Activated T-cell treated with anti-CD3 and anti-CD28 coated beads for 4 hours (primary cell): ENCODE results near the gene SLC1A3.
"Not testable (repeated sequence)": the region's sequence is repeated elsewhere in the genome, so short reads cannot be mapped to it uniquely, and the experiment has no call there.

ENCODE experiments used
- DNase-seq: peaks from one replicate; pipeline ENCODE4 v3.0.0-alpha.2; 2020

The SLC1A3 gene

GRCh38 chr5:36631620-36632362, 25.4 kb downstream of the SLC1A3 start:
- DNase-seq, result no peak

GRCh38 chr5:36632363-36632664, 25.9 kb downstream of the SLC1A3 start:
- no peak for DNase-seq

GRCh38 chr5:36635721-36636390, 29.4 kb downstream of the SLC1A3 start:
- DNase-seq, result no peak

- no peak for DNase-seq
Observed at GRCh38 chr5:36637101-36637500, 30.7 kb downstream of the SLC1A3 start.

- DNase-seq, result no peak
Observed at GRCh38 chr5:36637516-36637915, 31.1 kb downstream of the SLC1A3 start.

GRCh38 chr5:36638056-36638455, 31.6 kb downstream of the SLC1A3 start:
- no peak for DNase-seq

GRCh38 chr5:36640949-36641348, 34.5 kb downstream of the SLC1A3 start:
- no peak for DNase-seq

- DNase-seq, result no peak
Observed at GRCh38 chr5:36641431-36641830, 35.0 kb downstream of the SLC1A3 start.

GRCh38 chr5:36642089-36642488, 35.7 kb downstream of the SLC1A3 start:
- DNase-seq, result no peak

- DNase-seq, result no peak
Observed at GRCh38 chr5:36643162-36643561, 36.8 kb downstream of the SLC1A3 start.

- DNase-seq, result not testable (repeated sequence)
Observed at GRCh38 chr5:36643841-36644240, 37.4 kb downstream of the SLC1A3 start.

- no peak for DNase-seq
Observed at GRCh38 chr5:36644727-36645126, 38.3 kb downstream of the SLC1A3 start.

GRCh38 chr5:36646100-36646499, 39.7 kb downstream of the SLC1A3 start:
- no peak for DNase-seq

GRCh38 chr5:36646507-36647023, 40.2 kb downstream of the SLC1A3 start:
- no peak for DNase-seq

GRCh38 chr5:36647046-36647445, 40.6 kb downstream of the SLC1A3 start:
- DNase-seq, result no peak

- DNase-seq, result no peak
Observed at GRCh38 chr5:36648426-36648825, 42.0 kb downstream of the SLC1A3 start.

- no peak for DNase-seq
Observed at GRCh38 chr5:36651761-36652685, 45.6 kb downstream of the SLC1A3 start.

- DNase-seq, result no peak
Observed at GRCh38 chr5:36653044-36653705, 46.8 kb downstream of the SLC1A3 start.

- no peak for DNase-seq
Observed at GRCh38 chr5:36654564-36654963, 48.2 kb downstream of the SLC1A3 start.

GRCh38 chr5:36655161-36655560, 48.8 kb downstream of the SLC1A3 start:
- DNase-seq, result no peak

GRCh38 chr5:36656556-36656955, 50.1 kb downstream of the SLC1A3 start:
- DNase-seq, result no peak

GRCh38 chr5:36657563-36657995, 51.2 kb downstream of the SLC1A3 start:
- DNase-seq, result no peak
